ENCODE data around the gene RBMS3. TPM values are rescaled to one million over a fixed set of nuclear protein-coding genes. Genes with fewer than 3 reads are reported as not detected.

RBMS3 gene
- total and polyA plus RNA-seq, 5 donors from 2014 or later, result 5.2 to 18.8 (median 8.5) TPM

DNA sequence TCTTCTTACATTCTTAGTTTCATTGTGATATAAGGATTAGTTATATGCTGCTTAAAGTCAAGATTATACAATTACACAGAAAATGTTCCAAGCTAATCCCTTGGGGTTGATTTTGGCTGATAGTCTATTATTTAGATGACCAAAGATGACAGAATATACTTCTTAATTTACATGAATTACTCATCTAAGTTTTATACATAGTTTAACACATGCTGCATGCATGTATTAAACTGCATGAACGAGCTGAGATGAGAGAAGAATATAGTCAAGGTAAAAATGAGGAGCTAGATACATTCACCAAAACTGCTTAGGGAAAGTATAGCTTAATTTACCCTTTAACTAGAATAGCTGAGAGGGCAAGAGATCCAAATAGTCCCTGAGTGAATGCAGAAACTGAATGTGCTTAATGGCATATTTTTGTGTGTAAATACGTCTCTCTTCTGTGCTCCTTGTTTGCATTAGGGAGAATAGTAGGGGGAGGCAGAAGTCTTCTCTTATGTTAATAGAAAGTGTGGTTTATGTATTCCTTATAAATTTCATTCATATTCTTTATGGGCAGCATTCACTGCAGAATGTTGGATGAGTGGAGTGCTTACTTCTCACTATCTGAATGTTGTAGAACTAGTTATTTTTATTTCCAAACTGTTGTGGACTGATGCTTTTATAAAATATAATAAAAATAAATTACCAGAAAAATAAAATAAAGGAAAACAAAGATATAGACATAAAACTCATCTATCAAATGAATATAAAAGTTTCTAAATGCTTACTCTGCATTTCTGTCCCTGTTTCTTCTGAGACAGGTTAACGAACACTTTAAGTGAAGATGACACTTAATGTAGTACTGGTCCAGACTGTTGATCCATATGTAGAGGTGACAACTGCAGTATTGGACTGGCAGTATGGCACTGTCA, 327.8 kb downstream of the RBMS3 start:
- Mint-ChIP-seq H3K36me3 (no peaks in the 10 kb centered on the region), H3K4me1 (peaks cover 0 to 2% (median 0%) of the 10 kb centered on the region in 4 donors)
- H3K4me3 ChIP-seq (ENCODE audit: low read depth, low read length), result no peak overlapping the region

GRCh38 chr3:29609328-29609811, 328.5 kb downstream of the RBMS3 start:
- no peak for DNase-seq
- Mint-ChIP-seq H3K9me3 (peaks cover 0 to 3% (median 0%) of the 10 kb centered on the region in 7 donors), H3K4me1 (peaks cover 0 to 2% (median 0%) of the 10 kb centered on the region in 4 donors), H3K27me3 (no peaks in the 10 kb centered on the region), H3K27ac (no peak overlapping the region), H3K4me3 (no peak overlapping the region), H3K36me3 (no peaks in the 10 kb centered on the region)
- H3K27me3 ChIP-seq (ENCODE audit: control insufficient read depth, insufficient read depth, low read length), result no peaks in the 10 kb centered on the region
- no peaks in the 10 kb centered on the region for H3K9me3 ChIP-seq (ENCODE audit: control insufficient read depth in 2 of 2, low read length in 2 of 2)
- no peak overlapping the region for H3K4me3 ChIP-seq (ENCODE audit: low read depth, low read length)
- no peaks in the 10 kb centered on the region for H3K36me3 ChIP-seq (ENCODE audit: control insufficient read depth, insufficient read depth, low read length)
- H3K4me1 ChIP-seq (ENCODE audit: control insufficient read depth, insufficient read depth, low read length, poor library complexity, severe bottlenecking), result no peaks in the 10 kb centered on the region
- no peak overlapping the region for H3K27ac ChIP-seq (ENCODE audit: insufficient read depth, low read length, poor library complexity, severe bottlenecking)
- no peak for ATAC-seq (ENCODE audit: low read depth in 2 of 2)

More for the DNA sequence above, 327.8 kb downstream of the RBMS3 start:
- Histone ChIP-seq H3K36me3 (ENCODE audit: control insufficient read depth, insufficient read depth, low read length) (no peaks in the 10 kb centered on the region), H3K9me3 (ENCODE audit: control insufficient read depth in 2 of 2, low read length in 2 of 2) (no peaks in the 10 kb centered on the region), H3K4me1 (ENCODE audit: control insufficient read depth, insufficient read depth, low read length, poor library complexity, severe bottlenecking) (no peaks in the 10 kb centered on the region), H3K27me3 (ENCODE audit: control insufficient read depth, insufficient read depth, low read length) (no peaks in the 10 kb centered on the region), H3K27ac (ENCODE audit: insufficient read depth, low read length, poor library complexity, severe bottlenecking) (no peak overlapping the region)
- DNase-seq (no peak), ATAC-seq (ENCODE audit: low read depth in 2 of 2) (no peak)
- no peak overlapping the region for H3K4me3 Mint-ChIP-seq
- peaks cover 0 to 3% (median 0%) of the 10 kb centered on the region in 7 donors for H3K9me3 Mint-ChIP-seq
- no peak overlapping the region for H3K27ac Mint-ChIP-seq
- H3K27me3 Mint-ChIP-seq, result no peaks in the 10 kb centered on the region

GRCh38 chr3:29610781-29611180, 329.9 kb downstream of the RBMS3 start:
- Histone ChIP-seq H3K27me3 (ENCODE audit: control insufficient read depth, insufficient read depth, low read length) (no peaks in the 10 kb centered on the region), H3K4me3 (ENCODE audit: low read depth, low read length) (no peak overlapping the region), H3K9me3 (ENCODE audit: control insufficient read depth in 2 of 2, low read length in 2 of 2) (no peaks in the 10 kb centered on the region), H3K4me1 (ENCODE audit: control insufficient read depth, insufficient read depth, low read length, poor library complexity, severe bottlenecking) (no peaks in the 10 kb centered on the region), H3K36me3 (ENCODE audit: control insufficient read depth, insufficient read depth, low read length) (no peaks in the 10 kb centered on the region), H3K27ac (ENCODE audit: insufficient read depth, low read length, poor library complexity, severe bottlenecking) (no peak overlapping the region)
- Mint-ChIP-seq H3K36me3 (no peaks in the 10 kb centered on the region), H3K4me3 (no peak overlapping the region), H3K4me1 (peaks cover 0 to 2% (median 0%) of the 10 kb centered on the region in 4 donors), H3K27me3 (no peaks in the 10 kb centered on the region), H3K9me3 (peaks cover 0 to under 1% (median 0%) of the 10 kb centered on the region in 7 donors), H3K27ac (no peak overlapping the region)
- no peak for DNase-seq
- ATAC-seq (ENCODE audit: low read depth in 2 of 2), result no peak

GRCh38 chr3:29611252-29611651, 330.4 kb downstream of the RBMS3 start:
- H3K36me3 Mint-ChIP-seq, result no peaks in the 10 kb centered on the region
- H3K27ac Mint-ChIP-seq, result no peak overlapping the region
- Histone ChIP-seq H3K9me3 (ENCODE audit: control insufficient read depth in 2 of 2, low read length in 2 of 2) (no peaks in the 10 kb centered on the region), H3K4me1 (ENCODE audit: control insufficient read depth, insufficient read depth, low read length, poor library complexity, severe bottlenecking) (no peaks in the 10 kb centered on the region), H3K36me3 (ENCODE audit: control insufficient read depth, insufficient read depth, low read length) (no peaks in the 10 kb centered on the region), H3K27me3 (ENCODE audit: control insufficient read depth, insufficient read depth, low read length) (no peaks in the 10 kb centered on the region), H3K4me3 (ENCODE audit: low read depth, low read length) (no peak overlapping the region), H3K27ac (ENCODE audit: insufficient read depth, low read length, poor library complexity, severe bottlenecking) (no peak overlapping the region)
- H3K4me3 Mint-ChIP-seq, result no peak overlapping the region
- H3K9me3 Mint-ChIP-seq, result peaks cover 0 to 2% (median 0%) of the 10 kb centered on the region in 7 donors
- H3K27me3 Mint-ChIP-seq, result no peaks in the 10 kb centered on the region
- peaks cover 0 to 2% (median 0%) of the 10 kb centered on the region in 4 donors for H3K4me1 Mint-ChIP-seq
- no peak for ATAC-seq (ENCODE audit: low read depth in 2 of 2)
- no peak for DNase-seq

DNA sequence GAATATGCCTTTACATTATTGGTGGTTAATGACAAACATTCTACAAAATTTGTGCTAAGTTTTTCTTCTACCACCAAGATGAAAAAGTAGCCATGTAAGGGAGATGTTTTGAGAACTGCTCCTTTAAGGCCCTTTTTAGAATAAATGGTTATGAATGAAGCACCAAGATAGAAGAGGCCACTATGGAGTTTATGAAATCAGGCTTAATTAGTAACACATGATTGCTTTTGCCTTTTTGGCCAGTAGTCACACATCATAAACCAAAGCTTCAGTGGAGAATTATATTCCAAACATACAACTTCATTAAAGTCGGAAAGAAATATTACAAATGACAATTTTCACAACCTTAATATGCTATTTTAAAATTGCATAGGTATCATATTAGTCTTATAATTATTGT, 331.7 kb downstream of the RBMS3 start:
- Histone ChIP-seq H3K4me3 (ENCODE audit: low read depth, low read length) (no peak overlapping the region), H3K27ac (ENCODE audit: insufficient read depth, low read length, poor library complexity, severe bottlenecking) (no peak overlapping the region), H3K9me3 (ENCODE audit: control insufficient read depth in 2 of 2, low read length in 2 of 2) (no peaks in the 10 kb centered on the region), H3K27me3 (ENCODE audit: control insufficient read depth, insufficient read depth, low read length) (no peaks in the 10 kb centered on the region), H3K4me1 (ENCODE audit: control insufficient read depth, insufficient read depth, low read length, poor library complexity, severe bottlenecking) (no peaks in the 10 kb centered on the region), H3K36me3 (ENCODE audit: control insufficient read depth, insufficient read depth, low read length) (no peaks in the 10 kb centered on the region)
- no peak for ATAC-seq (ENCODE audit: low read depth in 2 of 2)
- Mint-ChIP-seq H3K27ac (no peak overlapping the region), H3K4me3 (no peak overlapping the region), H3K36me3 (no peaks in the 10 kb centered on the region), H3K27me3 (no peaks in the 10 kb centered on the region), H3K4me1 (peaks cover 0 to 2% (median 0%) of the 10 kb centered on the region in 4 donors), H3K9me3 (peaks cover 0 to 2% (median 0%) of the 10 kb centered on the region in 7 donors)
- DNase-seq, result no peak

DNA sequence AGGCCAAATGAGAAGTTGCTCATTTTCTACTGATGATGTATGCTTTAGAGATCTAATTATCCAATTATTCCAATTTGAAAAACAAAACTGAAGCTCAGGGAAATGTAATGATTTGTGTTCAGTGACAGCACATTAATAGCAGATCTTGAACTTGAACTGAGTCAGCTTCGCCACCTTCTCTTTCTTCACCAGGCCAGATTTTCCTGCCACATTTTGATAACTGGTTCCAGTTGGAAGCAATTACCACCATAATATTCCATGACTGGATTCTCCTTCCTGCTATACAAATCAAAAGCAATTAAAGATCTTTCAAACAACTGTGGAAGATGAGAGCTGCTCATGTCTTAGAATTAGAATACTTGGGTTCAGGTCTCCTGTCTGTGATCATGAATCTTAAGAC, 334.1 kb downstream of the RBMS3 start:
- Histone ChIP-seq H3K9me3 (ENCODE audit: control insufficient read depth in 2 of 2, low read length in 2 of 2) (no peaks in the 10 kb centered on the region), H3K27ac (ENCODE audit: insufficient read depth, low read length, poor library complexity, severe bottlenecking) (no peak overlapping the region), H3K4me3 (ENCODE audit: low read depth, low read length) (no peak overlapping the region), H3K27me3 (ENCODE audit: control insufficient read depth, insufficient read depth, low read length) (no peaks in the 10 kb centered on the region), H3K36me3 (ENCODE audit: control insufficient read depth, insufficient read depth, low read length) (no peaks in the 10 kb centered on the region), H3K4me1 (ENCODE audit: control insufficient read depth, insufficient read depth, low read length, poor library complexity, severe bottlenecking) (no peaks in the 10 kb centered on the region)
- no peak overlapping the region for H3K27ac Mint-ChIP-seq
- H3K36me3 Mint-ChIP-seq, result no peaks in the 10 kb centered on the region
- no peak for ATAC-seq (ENCODE audit: low read depth in 2 of 2)
- peaks cover 0 to 2% (median 0%) of the 10 kb centered on the region in 7 donors for H3K9me3 Mint-ChIP-seq
- H3K4me3 Mint-ChIP-seq, result no peak overlapping the region
- DNase-seq, result no peak
- no peaks in the 10 kb centered on the region for H3K27me3 Mint-ChIP-seq
- H3K4me1 Mint-ChIP-seq, result peaks cover 0 to 5% (median 0%) of the 10 kb centered on the region in 4 donors

DNA sequence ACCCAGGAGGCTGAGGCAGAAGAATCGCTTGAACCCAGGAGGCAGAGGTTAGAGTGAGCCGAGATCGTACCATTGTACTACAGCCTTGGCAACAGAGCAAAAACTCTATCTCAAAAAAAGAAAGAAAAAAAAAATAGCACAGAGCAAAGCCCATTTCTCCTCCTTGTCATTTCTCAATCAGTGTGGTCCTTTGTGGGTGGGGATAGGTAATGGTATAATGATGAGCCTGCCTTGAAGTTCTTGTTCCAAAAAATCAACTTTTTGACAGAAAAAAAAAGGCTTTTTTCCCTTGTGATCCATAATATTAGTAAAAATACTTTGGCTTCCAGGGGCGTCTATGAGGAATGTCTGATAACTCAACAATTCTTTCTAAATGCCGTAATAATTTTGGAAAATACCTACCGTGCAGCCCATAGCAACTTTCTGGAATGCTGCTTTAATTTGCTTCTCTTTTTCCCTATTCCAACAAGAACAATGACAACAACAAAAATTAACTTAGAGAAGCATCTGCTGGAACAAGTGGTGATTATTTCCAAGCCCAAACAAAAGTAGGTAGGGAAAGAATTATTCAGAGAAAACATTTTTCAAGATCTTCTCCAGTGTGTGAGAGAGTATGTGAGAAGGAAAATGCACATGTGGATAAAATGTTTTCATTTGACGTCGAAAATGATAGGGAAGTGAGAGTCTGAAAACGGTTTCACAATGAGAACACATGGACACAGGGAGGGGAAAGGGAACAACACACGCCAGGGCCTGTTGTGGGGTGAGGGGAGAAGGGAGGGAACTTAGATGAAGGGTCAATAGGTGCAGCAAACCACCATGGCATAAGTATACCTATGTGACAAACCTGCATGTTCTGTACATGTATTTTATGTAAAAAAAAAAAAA, 337.8 kb downstream of the RBMS3 start:
- no peak overlapping the region for H3K27ac Mint-ChIP-seq
- no peak for ATAC-seq (ENCODE audit: low read depth in 2 of 2)
- H3K9me3 ChIP-seq (ENCODE audit: control insufficient read depth in 2 of 2, low read length in 2 of 2), result no peaks in the 10 kb centered on the region
- no peak overlapping the region for H3K4me3 Mint-ChIP-seq
- no peaks in the 10 kb centered on the region for H3K27me3 Mint-ChIP-seq
- no peaks in the 10 kb centered on the region for H3K36me3 Mint-ChIP-seq
- no peak for DNase-seq
- no peak overlapping the region for H3K27ac ChIP-seq (ENCODE audit: insufficient read depth, low read length, poor library complexity, severe bottlenecking)
- H3K4me1 Mint-ChIP-seq, result peaks cover 0 to 3% (median 0%) of the 10 kb centered on the region in 4 donors
- peaks cover 0 to 2% (median 0%) of the 10 kb centered on the region in 7 donors for H3K9me3 Mint-ChIP-seq
- no peaks in the 10 kb centered on the region for H3K27me3 ChIP-seq (ENCODE audit: control insufficient read depth, insufficient read depth, low read length)
- H3K4me1 ChIP-seq (ENCODE audit: control insufficient read depth, insufficient read depth, low read length, poor library complexity, severe bottlenecking), result no peaks in the 10 kb centered on the region
- H3K36me3 ChIP-seq (ENCODE audit: control insufficient read depth, insufficient read depth, low read length), result no peaks in the 10 kb centered on the region
- H3K4me3 ChIP-seq (ENCODE audit: low read depth, low read length), result no peak overlapping the region

Data from CD4-positive, CD25-positive, alpha-beta regulatory T cell (primary cell).